Measurements from ENCODE around the gene KANK2. TPM values are rescaled to one million over a fixed set of nuclear protein-coding genes. Genes with fewer than 3 reads are reported as not detected.

The KANK2 gene
- total and polyA plus RNA-seq, 2 experiments from 2014 or later: 15.9 to 65.4 TPM

- H4K20me1 ChIP-seq (replicated peaks; ENCODE audit: insufficient read depth): no peaks in the 10 kb centered on the region
- H3K4me3 ChIP-seq: no peak overlapping the region
- peaks cover 10% of the 10 kb centered on the region for H3K36me3 ChIP-seq (ENCODE audit: insufficient read depth)
- peaks cover 8% of the 10 kb centered on the region; the same call in 2 of the 3 replicates for H3K9me3 Mint-ChIP-seq
- no peak for ATAC-seq
- no peak for DNase-seq (ENCODE audit: low spot score)
- H3K4me1 ChIP-seq (ENCODE audit: insufficient read depth): no peaks in the 10 kb centered on the region
- H3K27me3 ChIP-seq (ENCODE audit: insufficient read depth): no peaks in the 10 kb centered on the region
- TF ChIP-seq NANOG (IDR thresholded peaks at IDR 0.05; ENCODE audit: borderline replicate concordance): no peak
- TF ChIP-seq CREB1 (CRISPR knock-in tag; IDR thresholded peaks at IDR 0.05; ENCODE audit: low read depth): no peak
- no peak for TF ChIP-seq POLR2AphosphoS5 (IDR thresholded peaks at IDR 0.05; ENCODE audit: low read depth)
- no peak for TF ChIP-seq STAT1 (IDR thresholded peaks at IDR 0.05; ENCODE audit: unreplicated experiment)
- TF ChIP-seq, protein P1, sequence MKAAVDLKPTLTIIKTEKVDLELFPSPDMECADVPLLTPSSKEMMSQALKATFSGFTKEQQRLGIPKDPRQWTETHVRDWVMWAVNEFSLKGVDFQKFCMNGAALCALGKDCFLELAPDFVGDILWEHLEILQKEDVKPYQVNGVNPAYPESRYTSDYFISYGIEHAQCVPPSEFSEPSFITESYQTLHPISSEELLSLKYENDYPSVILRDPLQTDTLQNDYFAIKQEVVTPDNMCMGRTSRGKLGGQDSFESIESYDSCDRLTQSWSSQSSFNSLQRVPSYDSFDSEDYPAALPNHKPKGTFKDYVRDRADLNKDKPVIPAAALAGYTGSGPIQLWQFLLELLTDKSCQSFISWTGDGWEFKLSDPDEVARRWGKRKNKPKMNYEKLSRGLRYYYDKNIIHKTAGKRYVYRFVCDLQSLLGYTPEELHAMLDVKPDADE (IDR thresholded peaks at IDR 0.05): no peak
- no peak for TF ChIP-seq EZH2phosphoT487 (IDR thresholded peaks at IDR 0.05; ENCODE audit: unreplicated experiment)
- no peak for TF ChIP-seq ZNF114 (CRISPR knock-in tag; IDR thresholded peaks at IDR 0.05)
- no peak for TF ChIP-seq EZH2 (IDR thresholded peaks at IDR 0.05; ENCODE audit: low read depth, unreplicated experiment)
- TF ChIP-seq, protein P2, sequence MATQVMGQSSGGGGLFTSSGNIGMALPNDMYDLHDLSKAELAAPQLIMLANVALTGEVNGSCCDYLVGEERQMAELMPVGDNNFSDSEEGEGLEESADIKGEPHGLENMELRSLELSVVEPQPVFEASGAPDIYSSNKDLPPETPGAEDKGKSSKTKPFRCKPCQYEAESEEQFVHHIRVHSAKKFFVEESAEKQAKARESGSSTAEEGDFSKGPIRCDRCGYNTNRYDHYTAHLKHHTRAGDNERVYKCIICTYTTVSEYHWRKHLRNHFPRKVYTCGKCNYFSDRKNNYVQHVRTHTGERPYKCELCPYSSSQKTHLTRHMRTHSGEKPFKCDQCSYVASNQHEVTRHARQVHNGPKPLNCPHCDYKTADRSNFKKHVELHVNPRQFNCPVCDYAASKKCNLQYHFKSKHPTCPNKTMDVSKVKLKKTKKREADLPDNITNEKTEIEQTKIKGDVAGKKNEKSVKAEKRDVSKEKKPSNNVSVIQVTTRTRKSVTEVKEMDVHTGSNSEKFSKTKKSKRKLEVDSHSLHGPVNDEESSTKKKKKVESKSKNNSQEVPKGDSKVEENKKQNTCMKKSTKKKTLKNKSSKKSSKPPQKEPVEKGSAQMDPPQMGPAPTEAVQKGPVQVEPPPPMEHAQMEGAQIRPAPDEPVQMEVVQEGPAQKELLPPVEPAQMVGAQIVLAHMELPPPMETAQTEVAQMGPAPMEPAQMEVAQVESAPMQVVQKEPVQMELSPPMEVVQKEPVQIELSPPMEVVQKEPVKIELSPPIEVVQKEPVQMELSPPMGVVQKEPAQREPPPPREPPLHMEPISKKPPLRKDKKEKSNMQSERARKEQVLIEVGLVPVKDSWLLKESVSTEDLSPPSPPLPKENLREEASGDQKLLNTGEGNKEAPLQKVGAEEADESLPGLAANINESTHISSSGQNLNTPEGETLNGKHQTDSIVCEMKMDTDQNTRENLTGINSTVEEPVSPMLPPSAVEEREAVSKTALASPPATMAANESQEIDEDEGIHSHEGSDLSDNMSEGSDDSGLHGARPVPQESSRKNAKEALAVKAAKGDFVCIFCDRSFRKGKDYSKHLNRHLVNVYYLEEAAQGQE (IDR thresholded peaks at IDR 0.05; ENCODE audit: unreplicated experiment): no peak
- no peak for TF ChIP-seq ZNF331 (CRISPR knock-in tag; IDR thresholded peaks at IDR 0.05; ENCODE audit: low read depth)
- TF ChIP-seq JUNB (IDR thresholded peaks at IDR 0.05; ENCODE audit: unreplicated experiment): no peak
- TF ChIP-seq ZNF462 (CRISPR knock-in tag; IDR thresholded peaks at IDR 0.05): no peak
- TF ChIP-seq CTCF (conservative IDR thresholded peaks at IDR 0.05; ENCODE audit: low read depth in 2 of 2): no peak
- H3K27ac ChIP-seq (ENCODE audit: low read depth): no peak overlapping the region
- no peaks in the 10 kb centered on the region for H3K4me1 Mint-ChIP-seq
- H2AFZ ChIP-seq: no peak overlapping the region
- no peak overlapping the region for H3K4me3 Mint-ChIP-seq
- no peaks in the 10 kb centered on the region for H3K9me2 ChIP-seq (ENCODE audit: insufficient read depth)
- H3K36me3 Mint-ChIP-seq (ENCODE audit: low read depth): peaks cover 48% of the 10 kb centered on the region
- no peak overlapping the region for H3K4me2 ChIP-seq
- H3K27ac Mint-ChIP-seq: no peak overlapping the region
- 0 out of 2 replicates have a peak, but pooled peaks cover 3% of the 10 kb centered on the region for H3F3A ChIP-seq (replicated peaks; ENCODE audit: low read depth)
- peaks cover 4% of the 10 kb centered on the region for H3K27me3 Mint-ChIP-seq (ENCODE audit: insufficient read depth, low read depth, poor library complexity)
- no peaks in the 10 kb centered on the region for H3K79me2 ChIP-seq (replicated peaks; ENCODE audit: insufficient read depth)
These were observed 23.8 kb upstream of the KANK2 start for GRCh38 chr19:11221082-11221598.

Measured in GM23338 (cell line).